OCI-M2 (cell line): ENCODE results near the gene ENDOD1.

Source experiments
- DNase-seq: peaks from one replicate; lab custom pipeline; 2025; ENCODE audit not compliant: unreplicated experiment; lab: John Stamatoyannopoulos, UW

Gene ENDOD1

GRCh38 chr11:95166781-95167180 is 77.1 kb downstream of the ENDOD1 start:
- DNase-seq: no peak

- no peak for DNase-seq
Measured at GRCh38 chr11:95170294-95170693, 80.6 kb downstream of the ENDOD1 start.

GRCh38 chr11:95175818-95176380 is 86.3 kb downstream of the ENDOD1 start:
- DNase-seq: peak; percentile 34
